ENCODE results near the gene HOXA11.

The HOXA11 gene

DNA sequence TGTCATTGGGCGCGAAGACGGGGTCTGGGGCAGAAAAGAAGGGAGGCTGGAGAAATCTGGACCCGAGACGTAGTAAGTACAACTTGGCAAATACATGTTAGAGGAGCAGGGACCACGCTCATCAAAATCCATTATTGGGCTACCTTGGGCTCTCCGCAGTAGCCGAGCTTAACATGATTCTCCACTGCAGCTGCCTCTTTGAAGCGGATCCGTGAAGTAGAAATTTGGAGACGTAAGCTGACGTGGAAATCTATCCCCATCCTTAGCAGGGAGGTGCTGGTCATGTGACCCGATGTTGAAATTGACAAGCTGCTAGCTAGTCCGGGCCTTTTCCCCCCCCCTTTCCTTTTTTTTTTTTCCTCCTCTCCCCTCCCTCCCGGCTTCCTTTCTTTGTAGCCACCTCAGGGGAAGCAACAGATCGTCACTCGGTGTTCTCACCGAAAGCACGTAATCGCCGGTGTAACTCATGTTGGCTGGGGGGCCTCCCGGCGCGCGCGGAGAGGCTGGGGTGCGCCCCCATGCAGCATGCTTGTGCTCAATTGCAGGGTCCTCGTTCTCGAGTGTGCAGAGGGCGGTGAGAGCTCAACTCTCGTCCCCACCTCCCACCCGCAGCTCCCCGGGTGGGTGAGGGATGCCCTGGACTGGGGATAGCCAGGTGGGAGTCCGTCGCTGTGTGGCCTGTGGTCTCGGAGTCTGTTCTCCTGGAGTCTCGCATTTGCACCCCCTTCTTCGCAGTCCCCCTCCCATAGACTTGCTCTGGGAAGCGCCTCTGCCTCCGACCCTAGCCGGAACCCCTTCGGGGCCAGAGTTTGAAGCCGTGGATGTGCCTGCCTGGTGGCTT is at the start of gene HOXA11:
HOXA11 (minus strand) TSS at position 220 of the 841 bp plus-strand sequence; CDS start at position 132, 88 bp downstream.
- peak; percentile 76 for DNase-seq (ENCODE audit: low spot score)

DNA sequence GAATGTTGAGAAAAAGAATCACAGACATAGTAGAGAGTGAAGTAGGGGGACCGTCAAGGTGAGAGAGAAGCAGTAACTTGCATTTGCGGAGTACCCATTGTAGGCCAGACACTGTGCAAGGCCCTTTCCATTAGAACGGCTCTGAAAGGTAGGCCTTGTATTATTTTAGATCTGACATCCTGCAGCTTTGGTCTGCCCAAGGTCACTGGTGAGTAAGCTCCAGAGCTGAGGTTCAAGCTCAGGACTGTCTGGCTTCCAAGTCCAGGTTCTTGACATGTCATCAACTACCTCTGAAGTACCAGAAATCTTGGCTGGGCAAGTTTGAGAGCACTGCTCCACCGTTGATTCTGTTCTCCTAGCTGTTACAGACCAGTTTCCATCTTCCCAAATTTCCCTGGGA is 44.4 kb upstream of the HOXA11 start:
- DNase-seq (ENCODE audit: low spot score), result no peak

DNA sequence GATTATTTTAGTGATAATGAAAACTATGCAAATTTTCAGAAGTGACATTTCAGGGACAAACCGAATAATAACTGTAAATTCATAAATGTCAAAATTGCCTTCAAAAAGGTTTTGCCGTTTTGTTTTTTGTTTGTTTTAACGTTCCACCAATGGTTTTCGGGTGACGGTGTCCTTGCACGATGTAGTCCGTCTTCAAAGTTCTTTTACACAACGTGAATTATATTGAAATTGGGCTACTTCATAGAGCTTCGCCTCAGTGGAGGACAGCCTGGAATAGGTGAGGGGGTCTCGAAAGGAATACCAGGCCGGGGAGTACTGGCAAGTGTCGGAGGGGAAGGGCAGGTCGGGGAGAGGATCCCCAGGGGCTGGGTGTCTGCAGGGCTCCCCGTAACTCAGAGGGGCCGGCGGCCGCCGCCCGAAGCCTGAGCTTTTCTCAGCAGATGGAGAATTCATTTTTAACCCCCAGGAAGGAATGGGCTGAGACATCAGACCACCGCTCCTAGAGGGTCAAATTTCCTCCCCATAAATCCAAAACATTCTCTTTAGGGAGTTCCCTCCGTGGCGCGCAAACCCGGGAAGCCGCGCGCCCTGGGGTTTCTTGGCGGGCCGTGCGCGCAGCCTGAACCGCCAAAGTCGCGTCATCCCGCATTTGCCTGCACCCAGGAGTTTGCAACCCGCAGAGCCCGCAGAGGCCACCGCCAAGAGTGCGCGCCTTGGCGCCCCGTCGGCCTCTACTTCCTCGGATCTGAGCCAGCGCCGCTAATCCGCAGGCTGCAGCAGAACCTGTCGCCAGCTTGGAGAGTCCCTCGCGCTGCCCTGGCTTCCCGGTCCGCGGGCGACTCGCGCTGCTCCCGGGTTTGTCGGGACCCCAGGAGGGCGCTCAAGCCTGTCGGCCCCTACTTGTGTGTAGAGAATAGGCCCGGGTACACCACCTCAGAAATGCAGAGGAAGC is 40.2 kb upstream of the HOXA11 start:
- DNase-seq (ENCODE audit: low spot score), result no peak

DNA sequence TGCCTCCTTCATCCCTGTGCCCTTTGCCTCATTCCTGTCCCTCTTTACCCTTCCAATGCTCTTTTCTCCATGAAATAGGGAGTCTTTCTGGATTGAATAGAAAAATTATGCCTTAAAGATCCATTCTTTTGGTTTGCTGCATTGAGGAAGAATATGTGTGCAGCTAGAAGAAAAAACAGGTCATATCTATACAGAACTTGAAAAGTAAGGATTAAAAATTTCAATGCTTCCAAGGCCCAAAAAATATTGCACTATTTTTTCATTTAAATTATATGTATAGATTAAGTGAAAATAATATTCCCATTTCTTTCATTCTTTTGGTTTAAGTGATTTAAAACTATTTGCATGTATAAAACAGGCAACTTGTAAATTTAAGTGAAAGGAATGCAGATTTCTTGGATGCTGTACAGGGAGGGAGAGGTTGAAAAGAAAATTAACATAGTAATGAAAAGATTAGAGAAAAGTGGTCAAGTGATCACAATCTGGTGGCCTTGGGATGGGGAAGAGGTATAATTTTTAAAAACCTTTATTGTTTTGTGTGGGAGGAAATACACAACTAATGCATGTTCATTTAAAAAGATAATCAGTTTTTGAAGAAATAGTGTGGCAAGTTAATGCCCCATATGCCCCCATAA is 39.0 kb upstream of the HOXA11 start:
- no peak for DNase-seq (ENCODE audit: low spot score)

DNA sequence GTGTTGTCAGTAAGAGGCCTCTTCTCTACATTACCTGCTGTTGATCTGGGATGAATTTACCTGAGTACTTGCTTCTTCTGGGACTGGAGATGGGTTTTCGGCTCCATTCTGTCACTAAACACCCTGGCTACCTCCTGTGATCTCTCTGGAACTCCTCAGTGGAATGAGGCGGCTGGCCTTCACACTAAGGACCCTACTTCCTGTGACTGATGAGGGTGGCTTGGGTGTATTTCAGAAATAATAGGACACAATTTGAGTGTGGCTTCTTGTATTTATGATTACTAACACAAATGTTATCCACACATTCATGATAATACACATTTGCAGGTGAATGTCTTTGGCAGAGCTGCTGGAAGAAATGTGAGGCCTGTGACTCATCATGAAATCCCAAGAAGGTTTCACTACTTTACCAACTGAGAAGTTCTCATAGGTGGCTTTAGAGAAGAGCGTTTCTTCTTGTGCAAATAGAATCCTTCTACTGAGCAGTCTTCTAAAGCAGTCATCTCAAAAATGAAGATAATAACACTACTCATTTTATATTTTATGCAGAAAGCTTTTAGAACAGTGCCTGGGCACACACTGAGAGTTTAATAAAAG is 36.3 kb upstream of the HOXA11 start:
- no peak for DNase-seq (ENCODE audit: low spot score)

DNA sequence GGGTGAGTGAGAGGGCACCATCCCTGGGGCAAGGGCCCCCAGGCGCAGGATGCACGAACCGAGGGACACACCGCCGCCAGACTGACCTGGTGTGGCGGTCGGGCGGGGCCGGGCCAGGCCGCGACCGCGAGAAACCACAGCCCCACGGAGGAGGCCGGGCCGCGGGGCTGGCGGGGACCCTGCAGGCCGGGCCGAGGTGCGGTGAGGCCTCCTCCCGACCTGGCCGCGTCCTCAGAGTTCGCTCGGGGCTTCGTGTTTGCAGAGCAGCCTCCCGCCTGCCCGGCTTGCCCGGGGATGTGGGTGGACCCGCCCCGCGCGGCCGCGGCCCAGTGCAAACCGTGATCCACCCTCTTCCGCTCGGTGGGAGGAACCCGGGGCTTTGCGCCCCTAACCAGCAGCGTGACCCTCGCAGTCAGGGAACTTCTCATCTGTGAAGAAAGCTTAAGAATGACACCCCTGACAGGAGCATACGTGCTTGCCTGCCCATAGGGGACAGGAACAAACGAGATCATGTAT is 35.5 kb upstream of the HOXA11 start:
- DNase-seq (ENCODE audit: low spot score), result no peak

DNA sequence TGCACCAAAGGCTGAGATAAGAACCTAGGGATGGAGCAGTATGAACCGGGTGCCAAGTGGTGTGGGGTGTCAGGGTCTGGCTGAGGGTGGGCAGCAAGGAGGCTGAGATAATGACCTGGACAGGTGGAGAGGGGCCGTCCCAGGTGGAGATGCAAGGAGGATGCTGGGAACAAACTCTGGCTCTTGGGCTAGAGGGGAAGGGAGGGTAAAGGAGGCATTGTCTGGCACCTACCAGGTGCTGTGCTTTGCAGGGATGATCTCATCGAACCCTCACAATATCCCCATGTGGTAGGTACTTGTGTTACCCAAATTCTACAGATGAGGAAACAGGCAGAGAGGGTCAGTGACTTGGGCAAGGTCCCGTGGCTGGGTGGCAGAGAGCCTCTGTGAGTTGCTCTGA is 34.8 kb upstream of the HOXA11 start:
- DNase-seq (ENCODE audit: low spot score), result no peak

DNA sequence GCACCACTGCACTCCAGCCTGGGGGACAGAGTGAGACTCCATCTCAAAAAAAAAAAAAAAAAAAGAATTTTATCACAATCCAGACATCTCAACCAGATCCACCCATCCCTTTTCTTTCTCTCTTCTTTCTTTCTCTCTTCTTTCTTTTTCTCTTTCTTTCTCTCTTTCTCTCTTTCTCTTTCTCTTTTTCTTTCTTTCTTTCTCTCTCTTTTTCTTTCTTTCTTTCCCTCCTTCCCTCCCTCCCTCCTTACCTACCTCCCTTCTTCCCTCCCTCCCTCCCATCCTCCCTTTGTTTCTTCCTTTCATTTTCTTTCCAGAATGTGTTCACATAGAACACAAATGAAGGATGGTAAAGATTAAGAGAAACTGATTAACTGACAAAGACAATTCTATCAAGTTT is 32.9 kb upstream of the HOXA11 start:
- DNase-seq (ENCODE audit: low spot score), result no peak

DNA sequence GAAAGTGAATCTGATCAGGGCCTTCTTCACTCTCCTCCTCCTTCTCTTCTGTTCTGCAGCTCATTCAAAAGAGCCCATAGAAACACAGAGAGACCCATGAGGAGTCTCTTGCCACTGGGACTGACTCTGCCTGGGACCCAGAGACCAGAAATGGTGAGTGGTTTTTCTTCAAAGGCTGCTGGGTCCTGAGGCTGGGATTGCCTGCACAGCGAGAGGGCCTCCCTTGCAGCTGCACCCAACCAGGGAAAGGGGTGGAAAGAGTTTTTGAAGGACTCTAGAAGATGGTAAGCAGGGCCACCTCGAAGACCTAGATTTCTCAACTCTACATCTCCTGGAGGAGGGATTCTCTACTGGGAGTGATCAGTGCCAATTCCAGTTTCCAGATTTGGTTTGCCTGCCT is 30.3 kb upstream of the HOXA11 start:
- no peak for DNase-seq (ENCODE audit: low spot score)

DNA sequence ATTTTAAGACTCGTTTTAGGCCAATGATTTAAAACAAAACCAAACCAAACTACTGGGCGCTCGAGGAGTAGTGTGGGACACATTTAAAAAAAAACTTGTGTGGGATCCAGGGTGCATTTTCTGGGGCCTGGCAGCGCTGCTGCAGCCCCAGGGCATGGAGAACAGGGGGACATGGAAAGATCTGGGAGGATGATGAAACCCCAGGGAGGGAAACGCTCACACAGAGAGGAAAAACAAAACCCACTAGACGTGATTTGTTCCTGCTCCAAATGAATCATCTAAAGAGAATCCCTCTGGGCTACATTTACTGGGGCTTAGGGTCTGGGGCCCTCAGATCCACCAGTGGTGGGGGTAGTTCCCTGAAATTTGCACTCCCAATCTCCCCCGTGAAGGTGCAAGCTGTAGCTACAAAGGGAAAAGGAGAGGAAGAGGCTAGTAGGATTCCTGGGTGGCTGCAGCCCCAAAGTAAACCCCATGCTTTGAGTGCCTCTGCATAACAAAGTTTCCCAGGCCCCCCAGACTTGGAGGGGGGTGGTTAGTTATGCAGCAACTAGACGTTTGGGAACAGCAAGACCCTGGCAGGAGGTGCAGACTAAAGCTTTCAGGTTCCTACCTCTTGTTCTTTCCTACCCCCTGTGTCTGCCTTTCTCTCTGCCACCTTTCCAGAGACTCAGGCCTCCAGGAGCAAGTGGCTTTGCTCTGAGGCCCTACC is 29.4 kb upstream of the HOXA11 start:
- no peak for DNase-seq (ENCODE audit: low spot score)

DNA sequence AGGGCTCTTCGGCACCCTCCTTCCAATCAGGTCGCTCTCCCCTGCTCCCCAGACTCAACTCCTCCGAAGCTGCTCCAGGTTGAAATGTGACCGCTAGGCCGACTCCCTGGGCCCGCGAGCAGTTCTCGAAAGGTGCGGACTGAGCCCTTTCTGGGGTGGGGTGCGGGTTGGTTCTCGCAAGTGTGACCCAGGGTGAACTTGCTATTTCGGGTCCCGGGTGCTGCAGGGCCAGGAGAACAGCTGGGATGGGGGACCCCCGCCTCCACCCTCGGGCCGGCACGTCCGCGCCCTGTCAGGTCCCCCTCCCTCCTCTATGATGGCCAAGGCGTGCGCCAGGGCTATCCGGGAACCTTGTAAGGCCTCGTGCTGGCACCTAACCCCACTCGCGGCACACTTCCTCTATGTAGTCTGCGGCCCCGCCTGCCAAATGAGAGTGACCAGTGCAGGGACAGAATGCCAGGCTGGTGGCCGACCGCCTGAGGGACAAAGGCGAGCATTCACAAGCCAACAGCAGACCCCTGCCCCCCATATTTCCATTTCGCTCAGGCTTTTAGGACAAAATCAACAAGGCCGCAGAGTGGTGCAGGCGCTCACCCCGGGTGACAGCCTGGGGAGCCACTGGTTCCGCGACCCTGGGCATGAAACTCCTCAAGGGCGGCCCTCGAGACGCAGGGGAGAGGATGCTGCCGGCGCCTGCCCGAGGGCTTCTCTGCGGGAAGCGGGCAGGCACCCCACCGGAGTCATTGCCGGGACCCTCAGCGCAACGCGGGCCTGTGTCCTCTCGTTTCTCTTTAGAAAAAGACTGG is 28.6 kb upstream of the HOXA11 start:
- DNase-seq (ENCODE audit: low spot score), result no peak

DNA sequence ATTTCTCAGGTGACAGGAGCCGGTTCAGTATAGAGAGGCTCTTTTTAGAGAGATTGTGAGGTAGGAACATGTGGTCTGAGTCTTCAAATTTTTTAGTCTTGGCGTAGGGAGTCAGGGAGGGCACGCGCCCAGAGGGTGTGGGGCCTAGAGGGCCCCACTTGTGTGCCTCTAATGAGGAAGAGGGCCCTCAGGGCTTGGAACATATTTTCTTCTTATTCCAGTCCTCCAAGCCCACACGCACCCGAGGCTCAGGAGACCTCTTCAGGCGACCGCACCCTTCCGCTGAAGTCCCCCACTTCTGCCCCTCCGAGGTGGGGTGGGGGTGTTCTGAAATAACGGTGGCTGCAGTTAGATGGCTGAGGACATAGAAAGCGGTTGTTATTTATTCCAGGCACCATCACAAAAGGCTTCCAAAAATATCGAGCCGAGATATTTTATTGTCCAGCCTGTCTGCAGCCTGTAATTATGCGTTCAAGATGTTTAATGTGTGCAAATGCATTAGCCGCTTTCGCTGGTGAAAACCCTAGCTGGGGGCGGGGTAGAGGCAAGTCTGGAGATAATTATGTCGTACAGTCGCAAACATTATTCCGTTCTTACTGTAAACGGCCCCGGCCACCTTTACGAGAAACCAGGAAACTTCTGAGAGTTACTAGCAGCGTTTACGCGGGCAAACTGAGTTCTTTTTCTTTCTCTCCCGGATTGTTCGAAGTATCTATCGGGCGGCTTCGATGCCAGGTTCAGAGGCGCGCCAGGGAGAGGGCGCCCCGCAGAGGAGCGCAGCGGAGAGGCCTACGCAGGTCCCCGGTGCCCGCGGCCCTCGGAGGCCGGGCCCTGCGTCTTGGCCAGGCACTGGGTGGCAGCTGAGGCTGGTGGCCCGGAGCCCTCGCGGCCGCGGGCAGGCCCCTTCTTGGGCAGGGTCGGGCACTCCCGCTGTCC is 27.7 kb upstream of the HOXA11 start:
- no peak for DNase-seq (ENCODE audit: low spot score)

DNA sequence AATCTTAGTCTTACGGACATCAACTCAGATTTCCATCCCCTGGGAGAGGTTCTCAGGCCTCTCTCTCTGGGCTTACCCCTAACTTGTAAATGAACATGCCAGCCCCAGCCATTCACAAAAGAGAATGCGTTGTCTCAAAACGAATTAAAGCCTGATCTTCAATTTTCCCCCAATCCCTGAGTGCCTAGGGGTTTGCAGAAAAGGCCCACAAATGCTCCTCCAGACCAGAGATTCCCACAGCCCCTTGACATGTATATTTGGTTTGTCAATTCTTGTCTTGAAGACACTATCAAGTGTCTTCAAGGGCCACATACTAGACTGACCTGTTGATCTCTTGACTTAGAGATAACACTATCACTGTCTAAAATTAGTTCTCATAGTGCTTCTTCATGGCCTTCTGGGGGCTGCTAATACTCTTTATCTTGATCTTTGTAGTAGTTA is 26.8 kb upstream of the HOXA11 start:
- DNase-seq (ENCODE audit: low spot score), result no peak

DNA sequence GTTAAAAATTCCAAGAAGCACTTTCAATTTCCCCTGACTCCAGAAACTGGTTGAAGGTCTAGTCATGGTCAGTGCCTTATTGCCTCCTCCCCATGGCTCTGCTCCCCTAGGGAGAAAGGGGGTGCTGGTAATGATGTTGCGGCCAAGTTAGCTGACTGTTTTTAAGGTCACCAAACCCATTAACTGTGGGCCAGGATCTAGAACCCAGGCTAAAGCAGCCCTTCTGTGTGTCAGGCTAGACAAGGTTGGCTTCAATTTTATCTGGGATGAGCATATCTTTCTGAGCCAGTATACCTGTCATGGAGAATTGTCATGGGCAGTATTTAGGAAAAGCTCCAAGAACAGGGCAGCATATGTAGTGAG is 26.0 kb upstream of the HOXA11 start:
- DNase-seq (ENCODE audit: low spot score), result no peak

DNA sequence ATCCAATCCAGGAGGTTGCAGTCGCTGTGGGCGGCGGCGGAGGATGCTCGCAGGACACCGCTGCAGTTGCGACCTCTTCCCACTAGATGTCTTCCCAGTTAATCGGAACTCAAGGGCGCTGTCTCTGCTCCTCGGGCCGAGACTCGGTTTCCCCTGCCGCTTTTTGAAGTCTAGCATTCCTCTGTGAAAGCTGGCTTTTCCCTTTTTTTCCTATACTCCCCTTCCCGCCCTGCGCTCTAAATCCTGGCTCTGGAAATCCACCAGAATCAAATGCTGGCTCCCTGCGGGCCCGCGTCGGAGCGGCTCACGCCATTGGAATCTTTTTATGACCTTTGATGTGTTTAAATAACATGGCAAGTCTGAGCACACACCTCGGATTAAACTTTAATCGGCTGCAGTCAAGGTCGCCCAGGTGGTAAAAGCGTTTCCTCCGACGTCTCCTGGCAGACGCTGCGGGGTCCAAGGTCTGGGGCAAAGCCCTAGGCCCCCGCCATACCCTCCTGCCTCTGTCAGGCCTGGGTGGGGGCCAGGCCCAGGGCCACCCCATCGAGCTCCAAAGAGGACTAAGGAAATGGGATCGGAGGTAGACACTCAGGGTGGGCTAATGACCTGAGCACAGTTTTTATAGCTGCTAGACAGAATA is 25.5 kb upstream of the HOXA11 start:
- DNase-seq (ENCODE audit: low spot score), result peak; percentile 72

DNA sequence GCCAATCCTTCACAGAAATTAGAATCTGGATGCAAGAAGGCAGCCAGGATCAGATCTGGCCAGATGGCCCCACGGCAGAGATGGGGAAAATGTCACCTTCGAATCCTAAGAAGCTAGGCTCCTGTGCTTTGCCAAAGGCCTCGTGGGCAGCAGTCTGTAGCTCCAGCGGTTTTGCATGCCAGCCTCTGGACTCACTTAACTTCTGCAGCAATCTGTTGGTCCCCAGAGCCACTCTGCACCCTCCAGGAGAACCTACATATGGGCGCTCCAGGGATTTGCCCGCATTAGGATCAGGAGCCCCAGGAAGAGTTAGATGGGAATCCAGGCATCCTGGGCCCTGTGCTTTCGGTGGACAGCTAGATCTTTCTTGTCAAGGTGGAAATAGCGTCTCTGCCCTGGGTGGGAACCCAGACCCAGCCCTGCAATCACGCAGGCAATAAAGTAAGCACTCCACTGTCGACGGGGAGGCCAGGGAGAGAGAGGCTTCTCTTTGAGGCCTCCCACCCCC is 25.0 kb upstream of the HOXA11 start:
- no peak for DNase-seq (ENCODE audit: low spot score)

DNA sequence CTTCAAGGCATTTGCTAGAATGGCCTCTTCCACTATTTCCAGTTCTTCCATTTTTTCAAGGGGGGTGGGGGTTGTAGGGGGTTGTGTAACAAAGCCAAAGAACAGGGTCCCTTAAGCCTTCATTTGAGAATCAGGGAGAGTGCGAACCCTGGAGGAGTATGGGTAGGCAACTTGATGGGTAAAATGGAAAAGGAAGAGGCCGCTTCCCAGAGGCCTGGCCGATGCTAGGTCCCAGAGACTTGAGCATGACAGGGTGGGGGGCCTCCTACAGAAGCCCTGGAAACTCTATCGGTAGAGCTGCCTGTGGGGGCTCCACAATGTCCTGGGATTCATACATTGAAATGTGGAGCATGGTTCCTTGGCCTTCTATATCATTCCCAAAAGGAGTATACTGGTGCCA is 24.0 kb upstream of the HOXA11 start:
- no peak for DNase-seq (ENCODE audit: low spot score)

DNA sequence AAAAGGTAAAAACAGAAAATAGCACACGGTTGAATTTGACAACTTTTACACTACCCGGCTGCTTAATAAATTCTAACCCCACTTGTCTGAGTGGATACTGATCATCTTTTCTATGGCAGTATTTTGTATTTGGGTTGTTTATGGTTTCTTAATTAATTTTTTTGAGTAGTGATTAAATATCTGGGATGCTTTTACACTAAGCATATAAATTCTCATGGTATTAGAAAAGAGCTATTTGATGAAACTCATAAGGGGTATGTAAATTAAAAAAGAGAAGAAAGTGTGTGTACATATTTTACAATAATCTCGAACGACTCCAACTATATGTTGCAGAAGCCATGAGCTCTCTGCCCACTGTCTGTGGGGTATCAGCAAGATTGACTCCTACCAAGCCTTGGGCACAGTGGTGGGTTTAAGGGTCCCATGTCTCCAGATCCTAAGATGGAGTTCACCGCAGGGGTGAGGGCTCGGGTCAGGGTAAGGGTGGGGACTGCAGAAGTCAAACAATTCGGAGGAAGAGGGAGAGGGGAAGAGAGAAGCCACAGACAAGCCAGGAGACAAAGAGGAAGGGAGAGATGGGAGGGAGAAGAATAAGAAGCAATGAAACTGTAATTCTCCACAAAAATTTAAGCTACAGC is 22.4 kb upstream of the HOXA11 start:
- no peak for DNase-seq (ENCODE audit: low spot score)

Data from SW480 (cell line).